ENCODE measurements around the gene CLTB.
A peak's percentile ranks its signal among the peaks of the same experiment; 100 is the strongest.
"Not testable (repeated sequence)": the region's sequence is repeated elsewhere in the genome, so short reads cannot be mapped to it uniquely, and the experiment has no call there.

Gene CLTB

GRCh38 chr5:176426876-176427275 is 10.5 kb upstream of the CLTB start:
- no peak for DNase-seq

DNA sequence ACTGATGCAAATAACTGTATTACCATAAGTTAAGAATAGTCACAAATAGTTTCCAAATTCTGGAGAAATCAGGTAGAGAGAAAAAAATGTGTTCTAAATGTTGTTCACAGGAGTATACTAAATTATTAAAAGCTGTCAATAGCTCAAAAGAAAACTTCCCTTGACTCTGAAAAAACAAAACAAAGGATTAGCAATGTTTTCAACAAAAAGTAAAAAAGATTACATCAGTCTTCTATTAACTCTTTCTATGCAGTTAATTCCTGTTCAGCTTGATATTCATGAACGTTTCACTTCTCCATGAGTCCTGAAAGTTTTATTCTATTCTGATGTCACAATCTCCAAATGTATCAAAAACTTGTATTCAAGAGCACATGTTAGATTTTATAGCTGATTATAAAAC is 9.5 kb upstream of the CLTB start:
- DNase-seq: no peak

DNA sequence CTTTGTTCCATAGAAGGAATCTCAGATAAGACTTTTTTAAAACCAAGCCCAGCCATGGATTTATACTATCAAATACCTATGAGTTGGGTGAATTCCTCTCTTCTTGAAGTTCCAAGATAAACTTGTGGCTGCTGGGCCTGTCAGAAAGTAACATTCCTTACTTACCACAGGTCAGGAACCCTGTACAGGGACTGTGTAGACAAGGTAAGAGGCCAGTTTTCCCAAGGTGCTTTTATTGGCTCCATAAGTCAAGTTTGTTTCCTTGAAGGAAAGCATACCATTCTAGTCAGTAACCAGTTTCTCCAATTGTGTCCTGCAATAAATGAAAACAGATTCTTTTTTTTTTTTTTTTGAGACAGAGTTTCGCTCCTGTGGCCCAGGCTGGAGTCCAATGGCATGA is 8.8 kb upstream of the CLTB start:
- no peak for DNase-seq

- DNase-seq: no peak
These were observed 7.8 kb upstream of the CLTB start for GRCh38 chr5:176424181-176424580.

DNA sequence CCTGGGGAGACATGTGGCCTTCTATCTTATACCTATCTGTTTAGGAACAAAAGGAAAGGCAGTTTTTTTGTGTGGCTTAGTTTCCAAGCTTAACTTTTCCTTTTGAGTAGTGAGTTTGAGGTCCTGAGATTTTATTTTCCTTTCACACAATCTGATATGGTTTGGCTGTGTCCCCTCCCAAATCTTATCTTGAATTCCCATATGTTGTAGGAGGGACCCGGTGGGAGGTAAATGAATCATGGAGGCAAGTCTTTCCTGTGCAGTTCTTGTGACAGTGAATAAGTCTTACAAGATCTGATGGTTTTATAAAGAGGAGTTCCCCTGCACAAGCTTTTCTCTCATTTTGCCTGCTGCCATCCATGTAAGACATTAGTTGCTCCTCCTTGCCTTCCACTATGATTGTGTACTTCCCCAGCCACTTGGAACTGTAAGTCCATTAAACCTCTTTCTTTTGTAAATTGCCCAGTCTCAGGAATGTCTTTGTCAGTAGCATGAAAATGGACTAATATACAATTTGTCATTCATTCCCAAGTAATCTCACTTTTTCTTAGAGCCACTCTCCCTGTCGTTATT is 4.7 kb upstream of the CLTB start:
- DNase-seq: no peak

DNA sequence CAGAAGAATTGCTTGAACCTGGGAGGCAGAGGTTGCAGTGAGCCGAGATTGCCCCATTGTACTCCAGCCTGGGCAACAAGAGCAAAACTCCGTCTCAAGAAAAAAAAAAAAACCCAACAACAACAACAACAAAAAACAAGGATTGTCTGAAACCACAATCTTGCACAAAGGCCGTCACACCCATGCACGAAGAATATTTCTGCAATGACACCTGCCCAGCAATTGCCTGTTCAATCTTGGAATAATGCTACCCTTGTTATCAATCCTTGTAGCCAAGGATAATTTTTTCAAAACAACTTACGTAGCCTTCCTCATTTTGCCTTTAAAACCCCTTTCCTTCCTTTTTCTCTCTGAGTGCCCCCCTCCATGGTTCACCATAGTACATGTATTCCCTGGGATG is 3.7 kb upstream of the CLTB start:
- no peak for DNase-seq

DNA sequence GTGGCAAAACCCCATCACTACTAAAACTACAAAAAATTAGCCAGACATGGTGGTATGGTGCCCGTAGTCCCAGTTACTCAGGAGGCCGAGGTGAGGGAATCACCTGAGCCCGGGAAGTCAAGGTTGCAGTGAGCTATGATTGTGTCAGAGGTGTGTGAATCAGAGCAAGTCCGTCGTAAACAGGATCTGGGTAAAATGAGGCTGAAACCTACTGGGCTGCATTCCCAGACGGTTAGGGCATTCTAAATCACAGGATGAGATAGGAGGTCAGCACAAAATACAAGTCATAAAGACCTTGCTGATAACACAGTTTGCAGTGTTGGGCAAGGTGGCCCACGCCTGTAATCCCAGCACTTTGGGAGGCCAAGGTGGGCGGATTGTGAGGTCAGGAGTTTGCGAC is 1.9 kb upstream of the CLTB start:
- DNase-seq: no peak

- peak in 1 of 14 donors; percentile 68 for DNase-seq
These were observed 626 bp upstream of the CLTB start for GRCh38 chr5:176416965-176417364.

GRCh38 chr5:176415240-176415951 is 943 bp downstream of the CLTB start:
- no peak for DNase-seq

- no peak for DNase-seq
These were observed 1.6 kb downstream of the CLTB start for GRCh38 chr5:176414704-176415103.

- DNase-seq: peak in 1 of 14 donors; percentile 22
These were observed 2.6 kb downstream of the CLTB start for GRCh38 chr5:176413709-176414191.

DNA sequence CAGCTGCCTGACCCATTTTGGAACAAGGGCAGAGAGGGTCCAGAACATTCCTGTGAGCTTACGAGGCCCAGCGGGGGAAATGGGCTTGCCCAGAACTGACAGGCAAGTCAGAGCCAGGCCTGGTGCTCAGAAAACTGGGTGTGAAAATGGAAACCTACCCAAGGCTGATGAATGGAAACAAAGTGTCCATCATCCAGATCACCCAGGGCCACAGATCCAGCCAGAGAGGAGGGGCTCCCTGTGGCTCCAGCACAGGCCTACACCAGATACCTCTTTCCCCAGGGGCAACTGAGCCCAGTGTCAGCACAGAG is 3.1 kb downstream of the CLTB start:
- DNase-seq: peak in 1 of 14 donors; percentile 17

DNA sequence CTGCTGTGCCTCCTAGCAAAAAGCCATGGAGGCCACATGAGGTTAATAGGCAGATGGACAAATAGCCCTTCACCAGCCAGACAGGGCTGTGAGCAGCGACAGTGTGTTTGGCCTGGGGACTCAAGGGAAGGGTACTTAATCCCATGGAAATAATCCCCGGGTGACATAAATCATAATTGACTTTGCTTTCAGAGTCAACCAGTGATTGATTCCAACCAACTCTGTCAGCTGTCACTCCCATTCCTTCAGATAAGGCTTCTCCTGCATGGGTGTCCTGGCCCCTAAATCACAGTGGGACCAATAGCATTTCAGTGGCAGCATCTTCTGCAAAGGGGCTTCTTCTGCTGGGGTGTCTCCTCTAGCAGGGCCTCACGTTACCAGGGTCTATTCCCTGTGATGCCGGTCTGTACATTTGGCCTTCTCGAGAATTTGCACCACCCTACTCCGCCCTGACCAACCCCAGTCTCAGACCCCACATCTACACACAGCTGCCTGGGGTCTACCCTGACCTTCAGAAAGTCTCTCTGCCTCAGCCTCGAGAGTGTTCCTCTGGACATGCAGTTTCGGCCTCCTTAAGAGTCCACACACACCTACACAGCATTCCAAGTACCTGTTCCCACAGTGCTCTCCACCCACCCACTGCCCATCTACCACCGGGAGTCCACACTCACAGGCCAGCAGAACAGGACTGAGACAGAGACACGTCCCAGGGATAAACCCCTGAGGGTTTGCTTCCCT is 3.7 kb downstream of the CLTB start:
- no peak for DNase-seq

GRCh38 chr5:176410486-176411180 is 5.7 kb downstream of the CLTB start:
- no peak for DNase-seq

DNA sequence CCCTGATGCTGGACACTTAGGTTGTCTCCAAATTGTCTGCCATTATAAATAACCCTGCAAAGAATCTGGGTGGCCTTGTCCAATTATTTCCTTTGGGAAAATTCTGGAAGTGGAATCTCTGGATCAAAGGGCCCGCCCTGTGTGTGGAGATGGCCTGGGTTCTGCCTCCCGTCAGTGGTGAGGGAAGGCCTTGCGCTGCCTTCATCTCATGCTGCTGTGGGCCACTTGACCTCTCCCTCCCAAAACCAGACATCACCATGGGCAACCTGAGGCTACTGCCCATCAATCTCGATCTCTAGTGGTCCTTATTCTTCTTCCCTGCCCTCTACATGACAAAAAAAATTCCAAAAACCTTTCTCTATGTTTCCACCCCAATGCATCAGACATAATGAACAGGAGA is 6.6 kb downstream of the CLTB start:
- DNase-seq: no peak

DNA sequence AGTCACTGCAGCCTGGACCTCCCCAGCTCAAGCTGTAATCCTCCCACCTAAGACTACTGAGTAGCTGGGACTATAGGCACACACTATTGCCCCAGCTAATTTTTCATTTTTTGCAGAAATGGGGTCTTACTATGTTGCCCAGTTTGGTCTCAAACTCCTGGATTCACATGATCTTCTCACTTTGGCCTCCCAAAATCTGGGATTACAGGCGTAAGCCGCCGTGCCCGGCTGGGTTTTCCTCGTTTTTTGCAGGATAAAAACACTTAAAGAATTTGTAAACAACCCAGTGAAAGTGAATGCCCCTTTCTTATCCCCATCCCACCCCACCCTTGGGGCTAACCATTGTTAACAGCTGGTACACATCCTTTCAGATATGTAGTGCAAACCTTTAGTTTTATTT is 7.7 kb downstream of the CLTB start:
- DNase-seq: no peak

DNA sequence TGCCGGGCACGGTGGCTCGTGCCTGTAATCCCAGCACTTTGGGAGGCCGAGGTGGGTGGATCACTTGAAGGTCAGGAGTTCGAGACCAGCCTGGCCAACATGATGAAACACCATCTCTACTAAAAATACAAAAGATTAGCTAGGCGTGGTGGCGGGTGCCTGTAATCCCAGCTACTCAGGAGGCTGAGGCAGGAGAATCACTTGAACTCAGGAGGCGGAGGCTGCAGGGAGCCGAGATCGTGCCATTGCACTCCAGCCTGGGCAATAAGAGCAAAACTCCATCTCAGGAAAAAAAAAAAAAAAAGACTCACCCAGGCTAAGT is 8.1 kb downstream of the CLTB start:
- DNase-seq: not testable (repeated sequence)

- DNase-seq: no peak
These were observed 8.7 kb downstream of the CLTB start for GRCh38 chr5:176407456-176408251.

GRCh38 chr5:176406436-176407052 is 9.8 kb downstream of the CLTB start:
- DNase-seq: no peak

- no peak for DNase-seq
These were observed 10.5 kb downstream of the CLTB start for GRCh38 chr5:176405656-176406435.
